Stimulated activated CD4-positive, alpha-beta T cell treated with anti-CD3 and anti-CD28 coated beads, Interleukin-12 subunit alpha, Interleukin-12 subunit beta, amount 100 ng/mL, for 48 hours (primary cell): ENCODE measurements around the gene DIP2C.
"Not testable (repeated sequence)": the region's sequence is repeated elsewhere in the genome, so short reads cannot be mapped to it uniquely, and the experiment has no call there.

ENCODE experiments used
- DNase-seq, 3 donors: peaks; one replicate each; pipeline ENCODE4 v3.0.0-alpha.2; 2020; ENCODE audit warnings: low read depth in 2 of 3, low spot score in 1 of 3

Gene DIP2C

DNA sequence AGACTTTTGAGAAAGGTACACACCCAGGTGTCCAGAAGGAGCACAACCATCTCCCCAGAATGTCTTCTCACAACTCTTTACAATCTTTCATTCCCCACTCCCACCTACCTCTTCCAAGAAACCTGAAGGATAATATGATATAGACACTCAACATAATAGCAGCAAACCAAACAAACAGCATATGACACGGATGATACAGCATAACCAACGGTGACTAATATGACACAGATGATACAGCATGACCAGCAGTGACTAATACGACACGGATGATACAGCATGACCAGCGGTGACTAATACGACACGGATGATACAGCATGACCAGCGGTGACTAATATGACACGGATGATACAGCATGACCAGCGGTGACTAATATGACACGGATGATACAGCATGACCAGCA, 264.7 kb downstream of the DIP2C start:
- DNase-seq: not testable (repeated sequence)

DNA sequence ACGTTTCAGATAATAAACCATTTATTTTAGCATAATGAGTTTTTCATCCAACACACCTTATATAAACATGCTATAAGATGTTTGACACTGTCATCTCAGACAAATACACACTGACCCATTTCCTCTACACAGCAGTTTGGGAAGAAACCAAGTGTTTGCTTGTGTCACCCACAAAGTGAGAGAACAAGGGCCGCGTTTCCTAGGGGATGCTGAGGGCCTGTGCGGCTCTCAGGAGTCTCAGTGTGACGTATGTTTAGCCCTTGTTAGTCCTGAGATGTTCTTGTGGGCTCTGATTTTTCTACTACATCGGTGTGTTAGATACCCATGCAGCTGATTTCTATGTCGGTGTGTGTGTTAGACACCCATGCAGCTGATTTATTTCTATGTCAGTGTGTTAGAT, 266.3 kb downstream of the DIP2C start:
- DNase-seq: no peak

GRCh38 chr10:422675-423074, 266.8 kb downstream of the DIP2C start:
- DNase-seq: no peak

- DNase-seq: no peak
These were observed 267.2 kb downstream of the DIP2C start for GRCh38 chr10:422241-422640.

GRCh38 chr10:421170-421569, 268.3 kb downstream of the DIP2C start:
- DNase-seq: no peak

GRCh38 chr10:420154-421121, 269.0 kb downstream of the DIP2C start:
- no peak for DNase-seq

DNA sequence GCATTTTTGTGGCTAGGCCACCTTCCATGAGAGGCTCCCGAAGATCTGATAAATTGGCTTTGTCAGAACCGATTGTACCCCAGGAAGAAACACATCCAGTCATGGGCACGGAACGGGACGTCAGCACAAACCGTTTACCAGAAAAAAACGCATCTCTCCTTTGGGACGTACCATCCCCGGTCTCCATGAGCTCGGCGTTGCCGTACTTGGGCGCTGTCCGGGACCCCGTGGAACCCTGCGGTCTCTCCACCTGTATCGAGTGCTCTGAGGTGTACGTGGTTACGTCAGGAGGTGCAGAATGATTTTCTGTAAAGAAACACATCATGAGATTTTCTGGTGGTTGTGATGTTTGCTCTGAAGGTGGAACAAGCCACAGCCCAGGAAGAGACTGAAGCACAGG, 270.6 kb downstream of the DIP2C start:
- no peak for DNase-seq

DNA sequence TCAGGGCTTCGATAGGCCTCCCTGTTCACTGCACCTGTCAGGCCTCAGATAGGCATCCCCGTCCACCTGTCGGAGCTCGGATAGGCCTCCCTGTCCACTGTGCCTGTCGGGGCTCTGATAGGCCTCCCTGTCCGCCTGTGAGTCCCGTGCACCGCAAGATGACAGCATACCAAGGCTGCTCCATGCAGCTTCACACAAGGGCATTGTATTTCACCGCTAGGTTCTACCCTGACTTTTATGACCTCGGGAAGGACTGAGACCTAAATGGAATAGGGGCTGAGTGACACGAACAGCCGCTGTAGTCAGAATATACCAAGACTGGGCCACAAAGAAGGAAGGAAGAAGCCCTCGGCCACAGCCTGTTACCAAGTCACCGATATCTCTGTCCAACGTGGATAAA, 271.2 kb downstream of the DIP2C start:
- DNase-seq: no peak

- no peak for DNase-seq
These were observed 273.4 kb downstream of the DIP2C start for GRCh38 chr10:416091-416515.

DNA sequence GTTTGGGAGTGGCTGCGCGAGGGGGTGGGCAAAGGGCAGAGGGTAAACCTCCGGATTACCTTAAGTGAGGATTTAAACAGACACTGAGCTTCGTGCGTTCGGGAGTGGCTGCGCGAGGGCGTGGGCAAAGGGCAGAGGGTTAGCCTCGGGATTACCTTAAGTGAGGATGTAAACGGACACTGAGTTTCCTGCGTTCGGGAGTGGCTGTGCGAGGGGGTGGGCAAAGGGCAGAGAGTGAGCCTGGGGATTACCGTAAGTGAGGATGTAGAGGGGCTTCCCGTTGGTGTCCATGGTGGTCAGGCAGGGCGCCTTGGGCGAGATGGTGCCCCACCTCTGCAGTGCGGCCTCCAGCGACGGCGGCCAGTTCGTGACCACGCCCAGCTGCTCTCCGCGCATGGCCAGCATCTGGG, 275.8 kb downstream of the DIP2C start:
- no peak for DNase-seq

- no peak for DNase-seq
These were observed 277.4 kb downstream of the DIP2C start for GRCh38 chr10:412109-412508.

DNA sequence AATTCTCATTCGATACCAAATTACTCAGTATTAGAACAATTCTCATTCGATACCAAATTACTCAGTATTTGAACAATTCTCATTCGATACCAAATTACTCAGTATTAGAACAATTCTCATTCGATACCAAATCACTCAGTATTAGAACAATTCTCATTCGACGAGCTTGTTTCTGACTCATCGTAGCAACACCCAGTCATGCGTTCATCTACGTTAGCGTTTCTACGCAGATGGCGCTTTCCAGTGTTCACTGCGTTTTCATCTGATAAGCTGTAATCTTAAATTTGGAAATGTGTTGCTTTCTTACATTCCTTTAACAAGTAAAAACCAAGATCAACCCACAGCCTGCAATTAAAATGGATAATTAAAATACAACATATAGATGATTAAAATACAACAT, 277.9 kb downstream of the DIP2C start:
- no peak for DNase-seq

GRCh38 chr10:409408-410040, 279.9 kb downstream of the DIP2C start:
- DNase-seq: no peak

DNA sequence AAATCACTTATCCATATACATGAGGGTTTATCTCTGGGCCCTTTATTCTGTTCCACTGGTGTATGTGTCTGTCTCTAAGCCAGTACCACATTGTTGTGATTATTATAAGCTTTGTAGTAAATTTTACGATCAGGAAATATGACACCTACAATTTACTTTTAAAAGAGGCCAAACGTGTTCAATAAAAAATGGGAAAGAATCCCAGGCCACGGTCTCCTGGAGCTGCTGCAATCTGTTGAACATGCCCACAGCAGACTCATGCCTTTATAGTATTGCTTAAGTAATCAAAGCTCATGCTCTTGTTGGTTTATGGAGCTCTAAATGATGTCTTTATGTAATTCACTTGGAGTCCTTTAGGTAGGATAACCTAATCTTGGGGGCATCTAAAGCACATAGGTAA, 281.2 kb downstream of the DIP2C start:
- DNase-seq: no peak

GRCh38 chr10:406976-407375, 282.5 kb downstream of the DIP2C start:
- no peak for DNase-seq

DNA sequence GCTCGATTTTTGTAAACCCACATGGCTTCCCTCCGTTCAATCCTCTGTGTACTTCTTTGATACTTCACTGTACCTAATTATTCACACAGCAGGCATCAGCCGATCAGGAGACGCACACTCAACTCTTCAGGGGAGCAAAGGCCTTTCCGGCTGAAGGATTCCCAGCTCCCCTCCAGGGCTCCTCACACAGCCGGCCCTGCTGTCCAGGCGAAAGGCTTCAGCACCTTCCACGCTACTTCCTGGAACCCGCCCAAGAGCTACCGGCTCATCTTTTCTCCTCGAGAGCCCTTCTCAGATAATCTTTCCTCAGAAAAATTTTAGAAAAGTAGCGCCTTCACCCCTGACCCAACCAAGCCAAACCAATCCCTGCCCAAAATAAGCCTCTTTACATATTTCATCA, 283.8 kb downstream of the DIP2C start:
- DNase-seq: no peak

DNA sequence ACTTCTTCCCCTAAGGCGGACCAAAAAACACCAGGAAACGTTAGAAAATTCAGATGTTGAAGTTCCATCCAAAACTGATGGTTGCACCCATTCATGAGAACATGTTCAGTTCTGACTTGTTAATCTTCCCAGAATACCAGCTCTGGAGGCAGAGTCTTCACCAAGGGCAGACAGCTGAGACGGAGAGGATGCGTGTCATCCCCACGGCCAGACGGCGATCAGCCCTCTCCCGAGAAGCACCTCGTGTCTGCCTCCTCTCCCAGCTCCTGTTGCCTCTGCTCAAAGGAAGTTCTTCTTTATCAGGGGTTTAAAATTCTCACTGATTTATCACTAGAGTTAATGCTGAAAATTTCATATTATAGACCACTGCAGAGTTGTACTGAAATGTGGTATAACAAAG, 284.5 kb downstream of the DIP2C start:
- DNase-seq: no peak

DNA sequence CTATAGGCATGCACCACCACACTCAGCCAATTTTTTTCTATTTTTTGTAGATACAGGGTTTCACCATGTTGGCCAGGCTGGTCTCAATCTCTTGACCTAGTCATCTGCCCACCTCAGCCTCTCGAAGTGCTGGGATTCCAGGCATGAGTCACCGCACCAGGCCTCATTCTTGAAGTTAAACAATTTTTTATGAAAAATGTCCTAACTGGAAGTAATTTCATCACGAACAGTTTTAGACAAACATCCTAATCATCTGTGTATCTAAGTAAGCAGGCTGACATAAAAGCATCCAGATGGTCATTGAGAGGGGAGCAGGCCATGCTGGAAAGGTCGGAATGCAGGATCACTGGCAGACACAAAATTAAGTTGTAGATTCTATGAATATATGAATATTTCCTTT, 285.1 kb downstream of the DIP2C start:
- no peak for DNase-seq

GRCh38 chr10:398954-399353, 290.5 kb downstream of the DIP2C start:
- DNase-seq: no peak

DNA sequence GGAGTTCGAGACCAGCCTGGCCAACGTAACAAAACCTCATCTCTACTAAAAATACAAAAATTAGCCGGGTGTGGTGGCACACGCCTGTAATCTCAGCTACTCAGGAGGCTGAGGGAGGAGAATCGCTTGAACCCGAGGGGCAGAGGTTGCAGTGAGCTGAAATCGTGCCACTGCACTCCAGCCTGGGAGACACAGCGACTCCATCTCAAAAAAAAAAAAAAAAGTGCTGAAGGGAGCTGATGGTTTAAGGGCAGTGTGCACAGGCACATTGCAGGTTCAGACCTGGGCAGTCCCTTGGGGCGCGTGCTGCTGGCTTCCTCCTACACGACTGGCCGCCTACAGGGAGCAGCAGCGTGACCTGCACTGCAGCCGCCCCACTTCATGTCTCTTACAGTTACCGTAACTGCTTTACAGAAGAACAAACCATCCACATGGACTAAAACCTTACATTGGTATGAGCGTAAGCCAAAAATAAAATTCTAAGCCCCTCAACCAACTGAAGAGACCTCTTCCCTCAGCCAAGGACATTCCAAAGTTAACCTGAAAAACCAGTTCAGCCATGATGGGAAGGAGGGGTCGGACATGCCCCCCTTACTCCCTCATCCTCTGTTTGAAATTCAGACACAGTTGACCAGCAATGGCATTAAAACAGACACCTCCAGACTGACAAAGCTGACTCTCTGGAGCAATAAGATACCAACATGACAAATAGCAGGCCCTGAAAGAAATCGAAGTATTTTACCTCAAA, 292.0 kb downstream of the DIP2C start:
- DNase-seq: no peak

DNA sequence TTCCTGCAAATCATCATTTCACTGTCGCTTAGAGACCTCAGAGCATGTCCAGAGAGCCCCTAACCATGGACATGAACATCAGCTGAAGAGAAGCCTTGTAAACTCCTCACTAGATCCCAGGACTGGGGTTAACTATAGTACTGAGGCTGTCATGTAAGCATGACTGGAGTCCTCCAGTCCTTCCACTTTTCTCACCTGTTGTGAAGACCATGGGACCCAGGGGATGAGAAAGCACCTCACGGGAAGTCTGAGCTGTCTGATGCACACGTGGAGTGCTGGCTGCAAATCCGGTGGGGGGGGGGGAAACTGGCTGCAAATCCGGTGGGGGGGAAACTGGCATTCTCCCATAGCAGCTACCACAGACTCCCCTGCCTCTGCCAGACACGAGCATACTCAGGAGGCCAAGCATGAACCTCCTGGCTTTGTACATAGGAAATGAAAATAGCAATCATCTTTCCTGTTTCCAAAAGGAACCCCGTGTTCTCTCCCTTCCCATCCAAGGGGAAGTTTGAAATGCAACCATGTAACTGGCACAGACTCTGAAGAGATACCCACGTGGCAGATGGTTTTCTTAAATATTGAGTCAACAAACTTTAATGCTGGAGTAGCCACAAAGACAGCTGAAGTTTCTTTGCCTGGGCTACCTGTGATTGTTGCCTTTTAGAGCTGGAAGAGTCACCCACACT, 292.8 kb downstream of the DIP2C start:
- no peak for DNase-seq
